Activated B cell treated with CpG ODN at 0.5 μM for 24 hours (primary cell): ENCODE results near the gene CCDC33. TPM values are rescaled to one million over a fixed set of nuclear protein-coding genes. Genes with fewer than 3 reads are reported as not detected.

Experiments
- ATAC-seq: fragments of 200-7000 bp; cut with Tn5 transposase; one replicate; pipeline ENCODE4 v1.10.0; 2021; ENCODE audit warnings: low read depth, mild to moderate bottlenecking, moderate library complexity
- CTCF ChIA-PET: fragments of 350-600 bp; sonication (Branson Sonifier 250); formaldehyde crosslinking; loops from one replicate; lab custom pipeline; 2021; ENCODE audit warnings: antibody characterized with exemption; lab: Charles Lee
- POLR2A ChIA-PET: fragments of 350-600 bp; sonication (Branson Sonifier 250); formaldehyde crosslinking; loops from one replicate; lab custom pipeline; 2021; ENCODE audit warnings: antibody characterized with exemption; lab: Charles Lee
- DNase-seq: peaks from one replicate; pipeline ENCODE4 v3.0.0; 2022
- H3K27ac Mint-ChIP-seq: one replicate; pipeline ENCODE4 v1.8.0; 2020; ENCODE audit warnings: mixed read lengths
- H3K27me3 Mint-ChIP-seq: one replicate; pipeline ENCODE4 v1.8.0; 2021; ENCODE audit warnings: mixed read lengths
- H3K36me3 Mint-ChIP-seq: one replicate; pipeline ENCODE4 v1.8.0; 2021; ENCODE audit warnings: low read depth, mixed read lengths
- H3K4me1 Mint-ChIP-seq: one replicate; pipeline ENCODE4 v1.8.0; 2021; ENCODE audit warnings: mixed read lengths
- H3K4me3 Mint-ChIP-seq: one replicate; pipeline ENCODE4 v1.8.0; 2020; ENCODE audit warnings: mild to moderate bottlenecking, mixed read lengths
- H3K9me3 Mint-ChIP-seq: one replicate; pipeline ENCODE4 v1.8.0; 2020; ENCODE audit warnings: mixed read lengths
- CTCF ChIP-seq: fragments of 200-600 bp; IDR thresholded peaks from one replicate; pipeline ENCODE4 v1.8.0; 2022; ENCODE audit warnings: antibody characterized with exemption, mild to moderate bottlenecking
- intact Hi-C: fragments of 100-400 bp; cut with micrococcal nuclease; formaldehyde crosslinking; loops from one replicate; pipeline ENCODE4 v1.15.1; 2024
- total RNA-seq: library from RNA; stranded (reverse); gene quantifications from 2 replicates; pipeline ENCODE4 v1.2.3, GENCODE V29; 2022

The CCDC33 gene
- total RNA-seq, 1 donor from 2014 or later = not detected

- H3K27ac Mint-ChIP-seq = no peak overlapping the region
- peaks cover 10% of the 10 kb centered on the region for H3K27me3 Mint-ChIP-seq
- CTCF ChIA-PET = no interaction called here
These were observed 88.6 kb downstream of the CCDC33 start for GRCh38 chr15:74324714-74325113.

GRCh38 chr15:74326746-74327145 is 90.6 kb downstream of the CCDC33 start:
- Mint-ChIP-seq H3K36me3 (no peaks in the 10 kb centered on the region), H3K27ac (no peak overlapping the region), H3K4me3 (no peak overlapping the region), H3K27me3 (peaks cover 10% of the 10 kb centered on the region), H3K9me3 (no peaks in the 10 kb centered on the region), H3K4me1 (no peaks in the 10 kb centered on the region)
- intact Hi-C loops = no loop called here
- CTCF ChIA-PET = no interaction called here
- POLR2A ChIA-PET = no interaction called here
- DNase-seq = no peak
- ATAC-seq = no peak
- TF ChIP-seq CTCF = no peak

More at GRCh38 chr15:74324714-74325113, 88.6 kb downstream of the CCDC33 start:
- DNase-seq = no peak
- H3K4me3 Mint-ChIP-seq = no peak overlapping the region
- POLR2A ChIA-PET = no interaction called here
- intact Hi-C loops = no loop called here
- H3K9me3 Mint-ChIP-seq = no peaks in the 10 kb centered on the region
- H3K4me1 Mint-ChIP-seq = peaks cover 2% of the 10 kb centered on the region
- no peak for ATAC-seq
- no peaks in the 10 kb centered on the region for H3K36me3 Mint-ChIP-seq
- no peak for TF ChIP-seq CTCF

- H3K9me3 Mint-ChIP-seq = no peaks in the 10 kb centered on the region
- DNase-seq (no peak), ATAC-seq (no peak)
- H3K27ac Mint-ChIP-seq = no peak overlapping the region
- intact Hi-C loops = no loop called here
- TF ChIP-seq CTCF = no peak
- H3K27me3 Mint-ChIP-seq = peaks cover 10% of the 10 kb centered on the region
- POLR2A ChIA-PET = no interaction called here
- H3K4me1 Mint-ChIP-seq = no peaks in the 10 kb centered on the region
- CTCF ChIA-PET = interaction anchor here (0.7 kb wide), 1 partner anchor 13 kb away, joined by 3 read pairs; no protein-coding TSS in a partner anchor
- H3K4me3 Mint-ChIP-seq = no peak overlapping the region
- no peaks in the 10 kb centered on the region for H3K36me3 Mint-ChIP-seq
These were observed 91.6 kb downstream of the CCDC33 start for GRCh38 chr15:74327756-74328155.

DNA sequence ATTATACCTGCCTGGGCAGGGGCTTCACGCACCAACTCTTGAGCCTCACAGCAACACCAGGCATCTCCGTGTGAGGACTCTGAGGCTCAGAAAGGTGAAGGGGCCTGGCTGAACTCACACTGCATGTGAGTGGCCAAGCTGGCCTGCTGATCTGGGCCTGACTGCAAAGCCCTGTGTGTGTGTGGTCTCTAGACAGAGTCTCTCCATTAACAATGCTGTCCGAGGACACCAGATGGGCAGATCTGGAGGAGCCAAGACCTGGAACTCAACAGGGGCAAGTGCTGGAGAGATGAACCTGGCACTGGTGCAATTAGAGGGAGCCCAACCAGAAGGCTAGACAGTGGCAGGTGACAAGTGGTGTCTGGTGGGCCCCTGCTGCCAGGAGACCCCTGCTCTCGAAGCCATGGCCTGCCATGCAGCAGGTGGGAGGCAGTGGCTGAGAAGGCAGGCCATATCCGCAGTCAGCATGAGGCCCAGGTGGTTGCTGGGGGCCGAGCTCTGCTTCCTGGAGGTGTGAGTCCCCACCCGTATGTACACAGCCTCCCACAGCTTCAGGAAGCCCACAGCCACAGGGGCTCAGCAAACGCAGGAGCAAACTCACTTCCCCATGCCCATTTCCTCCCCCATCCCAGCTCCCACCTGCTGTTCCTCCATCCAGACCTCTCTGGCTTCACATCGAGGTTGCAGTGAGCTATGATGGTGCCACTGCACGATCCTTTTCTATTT is 92.4 kb downstream of the CCDC33 start:
- CTCF ChIA-PET = no interaction called here
- ATAC-seq (no peak), DNase-seq (no peak)
- TF ChIP-seq CTCF = no peak
- no peaks in the 10 kb centered on the region for H3K4me1 Mint-ChIP-seq
- POLR2A ChIA-PET = no interaction called here
- H3K36me3 Mint-ChIP-seq = no peaks in the 10 kb centered on the region
- intact Hi-C loops = no loop called here
- peaks cover 10% of the 10 kb centered on the region for H3K27me3 Mint-ChIP-seq
- no peaks in the 10 kb centered on the region for H3K9me3 Mint-ChIP-seq
- no peak overlapping the region for H3K4me3 Mint-ChIP-seq
- no peak overlapping the region for H3K27ac Mint-ChIP-seq

GRCh38 chr15:74330861-74331408 is 94.8 kb downstream of the CCDC33 start:
- H3K9me3 Mint-ChIP-seq = no peaks in the 10 kb centered on the region
- no peaks in the 10 kb centered on the region for H3K27me3 Mint-ChIP-seq
- no peak for DNase-seq
- H3K27ac Mint-ChIP-seq = no peak overlapping the region
- TF ChIP-seq CTCF = no peak
- H3K4me3 Mint-ChIP-seq = no peak overlapping the region
- no peak for ATAC-seq
- H3K4me1 Mint-ChIP-seq = no peaks in the 10 kb centered on the region
- CTCF ChIA-PET = no interaction called here
- H3K36me3 Mint-ChIP-seq = no peaks in the 10 kb centered on the region
- POLR2A ChIA-PET = no interaction called here
- intact Hi-C loops = no loop called here
